Measurements from ENCODE around the gene TMEM201. TPM values are rescaled to one million over a fixed set of nuclear protein-coding genes. Genes with fewer than 3 reads are reported as not detected.

The TMEM201 gene
- total and polyA plus RNA-seq, 2 of the 8 experiments (the other 6 are each of a cell fraction or from before 2014, with no cell fraction given): 8.2 to 27.1 TPM

DNA sequence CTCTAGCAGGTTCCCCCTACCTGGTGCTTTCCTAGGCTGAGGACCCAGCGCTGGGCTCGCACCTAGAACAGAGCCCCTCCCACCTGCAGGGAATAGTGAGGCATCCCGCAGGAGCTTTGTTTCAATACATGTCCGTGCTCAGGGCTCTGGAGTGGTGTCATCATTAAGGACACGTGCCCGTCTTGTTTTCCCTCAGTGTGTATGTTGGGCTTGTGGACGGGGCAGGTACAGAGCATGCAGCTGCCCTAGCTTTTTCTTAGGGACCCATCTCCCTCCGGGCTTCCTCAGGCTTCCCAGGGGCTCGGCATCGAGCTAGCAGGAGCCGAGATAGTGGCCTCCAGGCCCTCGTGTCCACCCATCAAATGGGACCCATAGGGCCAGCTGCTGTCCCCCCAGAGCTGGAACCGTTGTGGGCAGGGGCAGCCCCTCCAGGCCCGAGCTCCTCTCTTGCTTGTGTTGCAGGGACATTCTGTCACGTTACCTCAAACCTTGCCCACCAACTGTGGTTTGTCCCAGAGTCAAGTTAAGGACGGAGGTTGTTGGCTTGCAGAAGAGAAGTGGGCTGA, 3.9 kb downstream of the TMEM201 start (continued):
- TF ChIP-seq, protein P1, sequence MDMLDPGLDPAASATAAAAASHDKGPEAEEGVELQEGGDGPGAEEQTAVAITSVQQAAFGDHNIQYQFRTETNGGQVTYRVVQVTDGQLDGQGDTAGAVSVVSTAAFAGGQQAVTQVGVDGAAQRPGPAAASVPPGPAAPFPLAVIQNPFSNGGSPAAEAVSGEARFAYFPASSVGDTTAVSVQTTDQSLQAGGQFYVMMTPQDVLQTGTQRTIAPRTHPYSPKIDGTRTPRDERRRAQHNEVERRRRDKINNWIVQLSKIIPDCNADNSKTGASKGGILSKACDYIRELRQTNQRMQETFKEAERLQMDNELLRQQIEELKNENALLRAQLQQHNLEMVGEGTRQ (IDR thresholded peaks at IDR 0.05; ENCODE audit: low read length): no peak
- TF ChIP-seq CHD1 (IDR thresholded peaks at IDR 0.05; ENCODE audit: low read depth, low read length): no peak
- TF ChIP-seq MAX (IDR thresholded peaks at IDR 0.05): no peak
- no peak for TF ChIP-seq HDAC2 (IDR thresholded peaks at IDR 0.05; ENCODE audit: borderline replicate concordance in 1 of 2, low read depth in 2 of 2, low read length in 2 of 2)
- no peak for TF ChIP-seq YY1 (IDR thresholded peaks at IDR 0.05; ENCODE audit: low read depth, low read length)
- no peak for TF ChIP-seq FOSL1 (IDR thresholded peaks at IDR 0.05; ENCODE audit: insufficient read depth, low read depth, low read length)
- TF ChIP-seq CHD7 (IDR thresholded peaks at IDR 0.05; ENCODE audit: insufficient replicate concordance, low read length): no peak
- no peak for TF ChIP-seq SP2 (IDR thresholded peaks at IDR 0.05; ENCODE audit: low read length)
